SK-N-SH (cell line): ENCODE data around the gene TRAF5. TPM values are rescaled to one million over a fixed set of nuclear protein-coding genes. Genes with fewer than 3 reads are reported as not detected.

Experiments
- JUND ChIP-seq: IDR thresholded peaks from 2 replicates; pipeline ENCODE4 v1.4.0; 2012
- NRF1 ChIP-seq: IDR thresholded peaks from 2 replicates; pipeline ENCODE4 v1.6.1; 2012; ENCODE audit warnings: low read depth, mild to moderate bottlenecking, low read length
- REST ChIP-seq: IDR thresholded peaks from 2 replicates; pipeline ENCODE4 v1.6.1; 2012; ENCODE audit warnings: mild to moderate bottlenecking, low read depth, low read length, moderate library complexity
- TCF12 ChIP-seq: IDR thresholded peaks from 2 replicates; pipeline ENCODE4 v1.4.0; 2012
- USF1 ChIP-seq: IDR thresholded peaks from 2 replicates; pipeline ENCODE4 v1.4.0; 2012; ENCODE audit warnings: low read depth, borderline replicate concordance
- polyA plus RNA-seq, 3 experiments: library from polyadenylated mRNA; depleted of rRNA; stranded (reverse); fragments of >200 nt; gene quantifications; 2 replicates each; pipeline ENCODE4 v1.2.3, GENCODE V29; 2012

TRAF5 gene
- polyA plus RNA-seq, 1 of the 3 experiments (the other 2 are of a cell fraction) = 7.6 TPM

GRCh38 chr1:211424018-211424417 lies 97.4 kb downstream of the TRAF5 start (continued):
- TF ChIP-seq TCF12 (no peak), REST (no peak), JUND (no peak), NRF1 (no peak), USF1 (no peak)

Other genes with a start within 250 kb of the TRAF5 start
- 0.08 and 0.26 TPM in 2 replicates for gene KCNH1, start 192.7 kb upstream of the TRAF5 start, polyA plus RNA-seq (2012; rRNA removed)
- gene RCOR3, start 67.5 kb upstream of the TRAF5 start, polyA plus RNA-seq (2012; rRNA removed) = 18.7 and 20.9 TPM in 2 replicates
- 0.08 and 0.24 TPM in 2 replicates for gene RD3, start 165.3 kb downstream of the TRAF5 start, polyA plus RNA-seq (2012; rRNA removed)